ENCODE results near the gene PLPPR3.

PLPPR3 gene

DNA sequence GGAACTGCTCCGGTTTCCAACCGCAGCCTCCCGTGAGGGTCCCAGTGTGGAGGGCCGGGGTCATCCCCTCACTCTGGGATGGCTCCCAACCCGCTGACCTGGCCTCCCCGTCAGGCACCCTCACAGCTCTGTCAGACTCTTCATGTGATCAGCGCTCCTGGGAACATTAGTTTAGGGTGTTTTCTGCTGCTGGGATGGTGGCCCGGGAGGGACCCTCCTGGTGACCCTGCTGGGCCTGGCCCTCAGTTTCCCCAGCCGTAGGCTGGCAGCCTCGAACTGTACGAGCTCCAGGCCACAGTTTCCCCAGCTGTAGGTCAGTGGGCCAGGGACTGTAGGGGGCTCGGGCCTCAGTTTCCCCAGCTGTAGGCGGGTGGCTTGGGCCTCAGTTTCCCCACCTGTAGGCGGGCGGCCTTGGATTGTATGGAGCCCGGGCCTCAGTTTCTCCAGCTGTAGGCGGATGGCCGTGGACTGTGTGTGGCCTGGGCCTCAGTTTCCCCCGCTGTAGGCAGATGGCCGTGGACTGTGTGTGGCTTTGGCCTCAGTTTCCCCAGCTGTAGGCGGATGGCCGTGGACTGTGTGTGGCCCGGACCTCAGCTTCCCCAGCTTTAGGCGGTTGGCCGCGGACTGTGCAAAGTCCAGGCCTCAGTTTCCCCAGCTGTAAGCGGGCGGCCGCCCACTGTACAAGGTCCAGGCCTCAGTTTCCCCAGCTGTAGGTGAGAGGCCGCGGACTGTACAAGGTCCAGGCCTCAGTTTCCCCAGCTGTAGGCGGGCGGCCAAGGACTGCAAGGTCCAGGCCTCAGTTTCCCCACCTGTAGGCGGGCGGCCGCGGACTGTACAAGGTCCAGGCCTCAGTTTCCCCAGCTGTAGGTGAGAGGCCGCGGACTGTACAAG lies 25.8 kb downstream of the PLPPR3 start:
- DNase-seq, result no peak

DNA sequence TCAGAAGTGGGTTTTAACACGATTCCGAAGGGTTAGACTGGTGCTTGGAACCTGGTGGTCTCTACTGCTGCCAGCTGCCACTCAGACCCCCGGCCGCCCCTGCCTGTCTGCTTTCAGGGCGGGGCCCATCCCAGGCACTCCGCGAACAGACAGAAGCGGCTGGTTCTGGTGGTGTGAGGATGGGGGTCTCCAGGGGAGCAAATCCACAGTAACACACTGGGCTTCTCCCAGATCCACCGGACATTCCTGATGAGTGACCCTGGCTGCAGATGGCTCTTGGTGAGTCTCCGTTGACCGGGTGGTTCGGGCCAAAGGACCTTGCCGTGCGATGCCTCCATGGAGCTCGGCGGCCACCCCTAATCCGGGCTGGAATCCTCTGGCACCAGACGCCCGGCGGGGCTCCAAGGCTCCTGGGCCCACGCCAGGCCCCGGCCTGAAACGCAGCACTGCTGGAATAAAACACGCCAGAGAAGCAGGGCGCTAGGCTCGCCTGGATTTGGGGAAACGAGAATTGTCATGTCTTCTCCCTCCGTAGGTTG lies 26.6 kb downstream of the PLPPR3 start:
- DNase-seq, result no peak

- DNase-seq, result no peak
Observed at GRCh38 chr19:793806-794205, 27.9 kb downstream of the PLPPR3 start.

- peak; percentile 64 for DNase-seq
Observed at GRCh38 chr19:792306-792885, 29.4 kb downstream of the PLPPR3 start.

DNA sequence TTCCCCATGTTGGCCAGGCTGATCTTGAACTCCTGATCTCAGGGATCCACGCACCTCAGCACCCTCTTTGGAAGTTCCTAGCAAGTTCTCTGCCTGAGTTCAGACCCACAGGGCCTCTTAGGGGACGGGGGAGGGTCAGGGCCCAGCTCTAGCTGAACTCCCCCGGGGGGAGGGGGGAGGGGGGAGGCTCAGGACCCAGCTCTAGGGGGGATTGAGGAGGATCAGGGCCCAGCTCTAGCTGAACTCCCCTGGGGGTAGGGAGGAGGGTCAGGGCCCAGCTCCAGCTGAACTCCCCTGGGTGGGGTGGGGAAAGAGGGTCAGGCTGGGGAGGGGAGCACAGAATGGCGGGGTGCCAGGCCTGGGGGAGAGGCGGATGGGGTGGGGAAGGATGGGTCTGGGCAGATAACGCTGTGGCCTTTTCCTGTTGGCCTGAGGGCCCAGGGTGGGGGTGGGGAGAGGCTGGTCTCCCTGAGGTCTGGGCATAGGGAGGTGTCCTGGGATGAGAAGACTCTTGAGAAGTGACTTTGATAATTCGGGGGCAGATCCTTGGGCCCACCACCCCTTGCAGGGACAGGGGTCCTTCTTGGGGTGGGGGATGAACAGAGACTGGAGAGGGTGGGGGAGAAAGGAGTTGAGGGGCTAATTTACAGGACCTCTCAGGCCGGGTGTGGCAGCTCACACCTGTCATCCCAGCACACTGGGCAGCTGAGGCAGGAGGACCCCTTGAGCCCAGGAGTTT lies 30.0 kb downstream of the PLPPR3 start:
- DNase-seq, result peak; percentile 90

GRCh38 chr19:791007-791566 lies 30.7 kb downstream of the PLPPR3 start:
- peak; percentile 49 for DNase-seq

- DNase-seq, result no peak
Observed at GRCh38 chr19:789701-790060, 32.1 kb downstream of the PLPPR3 start.

DNA sequence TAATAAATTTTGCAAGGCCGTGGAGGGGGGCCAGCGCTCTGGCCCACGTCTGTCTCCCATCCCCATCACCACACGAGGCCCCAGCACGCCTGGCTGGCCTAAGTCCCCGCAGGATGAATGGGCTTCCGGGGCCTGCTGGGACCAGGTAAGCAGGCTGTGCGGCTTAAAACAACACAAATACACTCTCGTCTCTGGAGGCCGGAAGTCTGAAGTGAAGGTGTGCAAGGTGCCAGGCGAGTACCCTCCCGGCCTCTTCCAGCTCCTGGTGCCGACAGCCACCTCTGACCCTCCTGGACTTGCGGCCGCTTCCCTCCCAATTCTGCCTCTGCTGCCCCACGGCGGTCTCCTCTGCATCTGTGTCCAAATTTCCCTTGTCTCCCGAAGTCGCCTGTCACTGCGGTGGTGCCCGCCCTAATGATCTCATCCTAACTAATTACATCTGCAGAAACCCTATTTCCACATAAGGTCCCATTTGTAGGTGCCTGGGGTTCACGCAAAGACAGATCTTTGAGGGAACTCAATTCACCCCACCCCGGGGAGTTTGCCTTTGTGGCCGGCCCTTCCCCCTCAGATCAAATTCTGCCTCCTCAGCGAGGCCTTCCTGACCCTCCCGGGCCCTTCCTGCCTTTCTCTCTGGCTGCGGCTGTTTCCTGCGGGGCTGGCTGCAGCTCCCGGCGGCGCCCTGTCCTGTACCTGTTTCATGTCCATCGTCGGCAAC lies 32.6 kb downstream of the PLPPR3 start:
- DNase-seq, result peak; percentile 76

DNA sequence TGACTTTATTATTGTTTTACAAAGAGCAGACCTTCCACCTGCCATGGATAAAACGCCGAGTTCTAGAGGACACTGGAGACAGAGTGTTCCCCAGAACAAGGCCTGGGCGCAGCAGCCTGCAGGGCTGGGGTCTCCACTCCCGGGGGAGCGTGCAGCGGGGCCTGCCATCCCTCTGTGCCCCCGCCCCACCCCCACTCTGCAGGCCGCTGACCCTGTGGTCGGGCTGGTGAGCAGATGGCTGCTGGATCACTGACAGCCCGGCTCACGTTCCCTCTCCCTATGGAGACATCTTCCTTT lies 33.1 kb downstream of the PLPPR3 start:
- no peak for DNase-seq

DNA sequence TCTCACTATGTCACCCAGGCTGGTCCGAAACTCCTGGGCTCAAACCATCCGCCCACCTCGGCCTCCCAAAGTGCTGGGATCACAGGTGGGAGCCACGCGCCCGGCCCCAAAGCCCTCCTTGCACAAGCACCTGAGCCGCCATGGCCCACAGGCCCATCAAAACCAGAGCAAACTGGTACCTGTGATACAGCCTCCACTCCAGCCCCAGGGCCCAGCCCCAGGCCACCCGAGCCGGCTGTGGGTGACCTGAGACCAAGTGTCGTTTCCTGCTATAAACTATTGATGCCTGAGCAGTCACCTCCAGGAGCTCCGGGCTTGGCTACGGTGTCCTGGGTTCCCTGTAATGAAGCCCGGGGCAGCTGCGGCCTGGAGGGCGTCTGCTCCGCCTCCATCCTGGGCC lies 34.2 kb downstream of the PLPPR3 start:
- no peak for DNase-seq

GRCh38 chr19:784541-784940 lies 37.2 kb downstream of the PLPPR3 start:
- DNase-seq, result no peak

- DNase-seq, result no peak
Observed at GRCh38 chr19:782878-783668, 38.7 kb downstream of the PLPPR3 start.

DNA sequence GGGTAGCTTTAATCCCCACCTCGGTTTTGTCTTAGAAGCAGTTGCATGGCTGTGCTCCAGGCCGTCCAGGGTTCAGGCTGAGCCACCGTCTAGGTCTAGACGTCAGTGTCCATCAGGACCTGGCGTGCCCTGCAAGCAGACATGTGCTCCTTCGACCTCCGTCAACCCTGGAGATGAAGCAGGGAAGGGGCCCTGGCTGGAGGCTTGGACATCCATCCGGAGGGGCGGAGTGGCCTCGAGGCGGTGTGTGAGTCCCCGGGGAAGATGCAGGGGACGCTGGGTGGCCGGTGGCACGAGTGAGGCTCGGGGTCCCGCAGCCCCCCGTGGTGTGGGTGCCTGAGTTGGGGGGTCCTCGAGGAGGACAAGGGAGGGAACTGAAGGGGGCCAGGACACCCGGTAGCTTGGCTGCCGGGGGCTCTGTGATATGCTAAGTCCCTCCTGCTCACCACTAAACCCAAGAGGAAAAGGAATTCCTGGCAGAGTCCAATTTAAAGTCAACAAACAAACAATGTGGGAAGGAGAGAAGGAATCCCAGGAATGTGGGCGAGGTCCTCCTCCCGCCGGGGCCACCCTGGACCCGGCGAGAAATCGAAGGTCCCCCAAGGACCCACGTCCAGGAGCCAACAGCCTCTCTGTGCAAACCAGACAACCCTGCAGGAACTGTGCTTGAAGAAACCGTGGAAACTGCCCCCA lies 39.4 kb downstream of the PLPPR3 start:
- no peak for DNase-seq

DNA sequence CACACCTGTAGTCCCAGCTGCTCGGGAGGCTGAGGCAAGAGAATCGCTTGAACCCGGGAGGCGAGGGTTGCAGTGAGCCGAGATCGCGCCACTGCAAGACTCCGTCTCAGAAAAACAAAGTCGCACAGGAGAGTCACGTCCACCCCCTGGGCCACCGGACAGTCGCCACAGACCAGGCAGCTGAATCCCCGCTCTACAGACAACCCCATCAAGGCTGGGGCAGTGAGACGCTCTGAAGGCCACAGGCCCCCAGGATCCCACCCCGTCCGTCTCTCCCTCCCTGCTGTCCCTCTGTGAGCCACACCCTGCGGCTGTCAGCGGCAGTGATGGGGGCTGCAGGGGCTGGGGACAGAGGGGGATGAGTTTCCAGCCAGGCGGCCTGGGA lies 40.0 kb downstream of the PLPPR3 start:
- no peak for DNase-seq

DNA sequence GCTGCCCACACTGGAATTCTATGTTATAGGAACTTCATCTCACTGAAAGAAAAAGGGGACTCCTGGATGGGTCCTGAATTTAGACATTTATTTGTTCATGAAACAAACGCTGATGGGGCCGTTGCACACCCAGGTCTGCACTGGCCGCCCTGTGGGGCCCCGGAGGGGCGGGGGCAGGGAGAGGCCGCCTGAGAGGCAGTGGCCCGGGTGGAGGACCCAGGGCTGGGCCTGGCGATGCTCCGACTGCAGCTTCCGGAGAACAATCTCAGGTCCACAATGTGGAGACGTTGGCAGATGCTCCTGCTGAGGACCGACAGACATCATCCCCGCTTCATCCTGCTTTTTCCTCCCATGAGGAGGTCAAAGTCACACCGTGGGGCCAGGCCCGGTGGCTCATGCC lies 40.8 kb downstream of the PLPPR3 start:
- no peak for DNase-seq

DNA sequence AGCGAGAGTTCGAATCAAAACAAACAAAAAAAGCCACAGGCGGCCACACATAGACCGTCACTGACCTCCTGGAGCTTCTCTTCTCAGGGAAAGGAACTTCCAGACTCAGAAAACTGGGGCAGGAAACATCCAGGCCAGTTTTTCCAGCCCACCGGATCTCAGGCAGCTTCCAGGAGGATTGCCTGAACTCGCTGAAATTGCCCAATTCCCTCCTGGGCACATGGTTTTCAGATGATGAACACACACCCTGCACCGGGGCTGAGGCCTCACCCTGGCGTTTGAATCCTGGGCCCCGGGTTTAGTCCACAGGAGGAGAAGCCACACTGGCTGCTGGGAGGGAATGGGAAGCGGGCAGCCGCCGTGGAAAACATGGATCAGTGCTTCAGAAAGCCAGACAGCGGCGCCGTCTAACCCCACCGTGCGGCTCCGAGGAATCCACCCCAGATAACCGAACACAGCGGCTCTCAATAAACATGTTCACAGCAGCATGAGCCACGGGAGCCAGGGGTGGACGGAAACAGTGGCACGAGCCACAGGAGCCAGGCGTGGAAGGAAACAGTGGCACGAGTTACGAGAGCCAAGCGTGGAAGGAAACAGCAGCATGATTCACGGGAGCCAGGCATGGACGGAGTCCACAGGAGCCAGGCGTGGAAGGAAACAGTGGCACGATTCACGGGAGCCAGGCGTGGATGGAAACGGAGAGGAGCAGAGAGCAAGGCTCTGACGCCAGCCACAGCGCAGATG lies 42.7 kb downstream of the PLPPR3 start:
- DNase-seq, result no peak

GRCh38 chr19:776549-776948 lies 45.2 kb downstream of the PLPPR3 start:
- no peak for DNase-seq

DNA sequence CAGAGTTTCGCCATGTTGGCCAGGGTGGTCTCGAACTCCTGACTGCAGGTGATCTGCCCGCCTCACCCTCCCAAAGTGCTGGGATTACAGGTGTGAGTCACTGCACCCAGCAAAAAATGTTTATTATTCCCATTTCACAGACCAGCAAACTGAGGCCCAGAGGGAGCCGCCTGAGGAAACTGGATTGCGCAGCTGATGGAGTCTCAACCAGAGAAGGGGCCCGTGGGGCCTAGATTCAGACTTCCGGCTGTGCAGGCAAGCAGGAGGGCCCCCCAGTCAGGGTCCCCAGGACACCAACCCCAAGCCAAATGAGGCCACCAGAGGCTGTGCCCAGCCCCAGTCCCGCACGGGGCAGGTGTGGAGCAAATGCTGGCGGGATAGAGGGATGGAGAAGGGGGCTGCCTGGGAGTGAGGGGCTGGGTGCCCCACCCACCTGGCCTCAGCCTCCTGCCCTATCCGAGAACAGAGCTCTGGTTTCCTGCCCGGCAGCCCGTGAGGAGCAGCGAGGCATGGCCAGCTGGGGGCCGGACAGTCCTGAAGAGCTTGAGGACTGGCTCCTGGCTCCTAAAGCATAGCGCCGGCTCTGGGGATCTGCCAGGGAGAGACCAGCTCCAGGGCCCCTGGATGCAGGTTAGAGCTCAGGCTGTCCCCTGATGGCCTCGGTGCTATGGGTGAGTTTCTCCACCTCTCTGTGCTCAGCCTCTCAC lies 48.9 kb downstream of the PLPPR3 start:
- no peak for DNase-seq

GRCh38 chr19:772063-772462 lies 49.7 kb downstream of the PLPPR3 start:
- no peak for DNase-seq

- DNase-seq, result peak; percentile 87
Observed at GRCh38 chr19:771332-771785, 50.4 kb downstream of the PLPPR3 start.

Measured in hematopoietic multipotent progenitor cell treated with erythropoietin and hydrocortisone succinate and interleukin-3 and kit ligand, for 6 days (in vitro differentiated cells).